B cell (primary cell): Measurements from ENCODE around the gene FCHO2. TPM values are rescaled to one million over a fixed set of nuclear protein-coding genes. Genes with fewer than 3 reads are reported as not detected.

Source experiments
- ATAC-seq: fragments of 200-7000 bp; cut with Tn5 transposase; one replicate; pipeline ENCODE4 v1.10.0; 2021; ENCODE audit warnings: low read depth, mild to moderate bottlenecking, moderate number of reproducible peaks, moderate library complexity
- CTCF ChIA-PET: fragments of 350-600 bp; sonication (Branson Sonifier 250); formaldehyde crosslinking; loops from one replicate; lab custom pipeline; 2021; ENCODE audit warnings: antibody characterized with exemption, inconsistent platforms; lab: Charles Lee
- POLR2A ChIA-PET: fragments of 350-600 bp; sonication (Branson Sonifier 250); formaldehyde crosslinking; loops from one replicate; lab custom pipeline; 2021; ENCODE audit warnings: antibody characterized with exemption; lab: Charles Lee
- DNase-seq: peaks from one replicate; pipeline ENCODE4 v3.0.0; 2013
- H2AFZ ChIP-seq: 2 replicates; pipeline ENCODE4 v1.6.1; 2012; ENCODE audit warnings: mild to moderate bottlenecking, low read depth, low read length; ENCODE audit not compliant: insufficient read depth, poor library complexity, severe bottlenecking
- H3K27ac ChIP-seq, 2 donors: 1 replicate in 1 of 2; 2 replicates in 1 of 2; pipeline ENCODE4 v1.5.1; 2012 to 2013; ENCODE audit warnings: low read length in 2 of 2, mild to moderate bottlenecking in 2 of 2, moderate library complexity in 1 of 2
- H3K27me3 ChIP-seq, 4 experiments: fragments of 200-600 bp in 1 of 4; sonication (generic) in 1 of 4; replicated peaks in 1 of 4; 1 replicate in 2 of 4; 2 replicates in 2 of 4; pipeline versions ENCODE4 v1.6.1 to v1.7.0; 2013 to 2016; ENCODE audit warnings: low read length in 3 of 4, mild to moderate bottlenecking in 2 of 4, mixed read lengths in 1 of 4, moderate library complexity in 1 of 4; ENCODE audit not compliant: insufficient read depth in 4 of 4, control insufficient read depth in 3 of 4; ENCODE audit errors: control extremely low read depth in 1 of 4
- H3K36me3 ChIP-seq, 2 experiments: replicated peaks in 1 of 2; 1 replicate in 1 of 2; 2 replicates in 1 of 2; pipeline versions ENCODE4 v1.6.1 to v1.7.1; 2013; ENCODE audit warnings: low read length in 1 of 2; ENCODE audit not compliant: insufficient read depth in 2 of 2, control insufficient read depth in 1 of 2; ENCODE audit errors: control extremely low read depth in 1 of 2, extremely low read depth in 1 of 2
- H3K4me1 ChIP-seq, 2 donors: fragments of 200-600 bp in 1 of 2; sonication (generic) in 1 of 2; 1 replicate in 1 of 2; 2 replicates in 1 of 2; pipeline versions ENCODE4 v1.5.1 to v1.6.1; 2013 to 2017; ENCODE audit warnings: low read length in 2 of 2; ENCODE audit not compliant: control insufficient read depth in 2 of 2, insufficient read depth in 2 of 2
- H3K4me2 ChIP-seq: replicated peaks from 2 replicates; pipeline ENCODE3; 2012; ENCODE audit warnings: mild to moderate bottlenecking, low read depth, low read length; ENCODE audit not compliant: poor library complexity, severe bottlenecking
- H3K4me3 ChIP-seq, 5 experiments: fragments of 200-600 bp in 1 of 5; sonication (generic) in 1 of 5; 1 replicate in 3 of 5; 2 replicates in 2 of 5; pipeline versions ENCODE4 v1.5.1 to v1.7.0; 2011 to 2016; ENCODE audit warnings: low read length in 4 of 5, mild to moderate bottlenecking in 4 of 5, low read depth in 2 of 5, control low read depth in 1 of 5, moderate library complexity in 1 of 5; ENCODE audit not compliant: insufficient read depth in 1 of 5; ENCODE audit errors: control extremely low read depth in 1 of 5, extremely low read depth in 1 of 5
- H3K79me2 ChIP-seq: fragments of 200-600 bp; sonication (generic); one replicate; pipeline ENCODE4 v1.6.0; 2016; ENCODE audit warnings: low read length; ENCODE audit not compliant: control insufficient read depth, insufficient read depth
- H3K9ac ChIP-seq: fragments of 200-600 bp; sonication (generic); 2 replicates; pipeline ENCODE4 v1.6.1; 2017; ENCODE audit warnings: mild to moderate bottlenecking, low read length, moderate library complexity
- H3K9me3 ChIP-seq, 3 donors: one replicate each; pipeline versions ENCODE4 v1.6.1 to v1.7.1; 2013; ENCODE audit warnings: low read length in 2 of 3; ENCODE audit not compliant: control insufficient read depth in 2 of 3, insufficient read depth in 1 of 3; ENCODE audit errors: control extremely low read depth in 1 of 3
- H4K20me1 ChIP-seq: 2 replicates; pipeline ENCODE4 v1.6.0; 2012; ENCODE audit warnings: mild to moderate bottlenecking, low read length; ENCODE audit not compliant: insufficient read depth, control insufficient read depth, poor library complexity, severe bottlenecking
- H3K27ac Mint-ChIP-seq: one replicate; pipeline ENCODE4 v1.8.0; 2021; ENCODE audit warnings: mixed read lengths
- H3K27me3 Mint-ChIP-seq: one replicate; pipeline ENCODE4 v1.8.0; 2021; ENCODE audit warnings: mixed read lengths
- H3K4me1 Mint-ChIP-seq: one replicate; pipeline ENCODE4 v1.8.0; 2021; ENCODE audit warnings: mixed read lengths
- H3K4me3 Mint-ChIP-seq: one replicate; pipeline ENCODE4 v1.8.0; 2021; ENCODE audit warnings: mixed read lengths
- H3K9me3 Mint-ChIP-seq: one replicate; pipeline ENCODE4 v1.8.0; 2022; ENCODE audit warnings: mixed read lengths; ENCODE audit not compliant: insufficient read depth
- CTCF ChIP-seq: fragments of 200-600 bp; IDR thresholded peaks from one replicate; pipeline ENCODE4 v1.8.0; 2022; ENCODE audit warnings: antibody characterized with exemption, mild to moderate bottlenecking
- EZH2 ChIP-seq: IDR thresholded peaks from 2 replicates; pipeline ENCODE4 v1.6.1; 2012; ENCODE audit warnings: borderline replicate concordance, low read depth, mild to moderate bottlenecking, moderate library complexity, low read length; ENCODE audit not compliant: insufficient read depth, poor library complexity, severe bottlenecking
- WGBS: methylation state at CpG from one replicate; pipeline ENCODE4 v1.1.5; 2013; ENCODE audit warnings: missing lambda C conversion rate; ENCODE audit not compliant: insufficient coverage; 5-methylcytosine and 5-hydroxymethylcytosine counted together
- intact Hi-C: fragments of 100-400 bp; cut with micrococcal nuclease; formaldehyde crosslinking; loops from one replicate; pipeline ENCODE4 v1.10.0; 2022
- polyA plus RNA-seq: library from polyadenylated mRNA; depleted of rRNA; stranded (reverse); fragments of >200 nt; gene quantifications from 2 replicates; pipeline ENCODE4 v1.2.3, GENCODE V29; 2012
- total RNA-seq, 2 donors: library from RNA; stranded (reverse); fragments of 120-200 nt in 1 of 2; gene quantifications; 1 replicate in 1 of 2; 2 replicates in 1 of 2; pipeline versions ENCODE4 v1.2.3 to v1.2.4, GENCODE V29; 2013 to 2022

The FCHO2 gene
- total and polyA plus RNA-seq, 2 donors (not counting 1 experiment from before 2014, with no cell fraction given): 1.5 to 11.0 TPM

- Histone ChIP-seq H3K9me3 (no peaks in the 10 kb centered on the region), H3K4me2 (no peak overlapping the region), H3K36me3 (no peaks in the 10 kb centered on the region), H3K9ac (no peak overlapping the region), H2AFZ (no peak overlapping the region), H3K4me1 (no peaks in the 10 kb centered on the region), H4K20me1 (no peaks in the 10 kb centered on the region), H3K79me2 (no peaks in the 10 kb centered on the region), H3K4me3 (no peak overlapping the region), H3K27me3 (no peaks in the 10 kb centered on the region), H3K27ac (no peak overlapping the region)
- no peak for DNase-seq
- POLR2A ChIA-PET: no interaction called here
- no peak overlapping the region for H3K4me3 Mint-ChIP-seq
- no peaks in the 10 kb centered on the region for H3K27me3 Mint-ChIP-seq
- intact Hi-C loops: no loop called here
- ATAC-seq: no peak
- H3K9me3 Mint-ChIP-seq: no peaks in the 10 kb centered on the region
- TF ChIP-seq CTCF (no peak), EZH2 (no peak)
- 100% methylated on average over 1 of the region's 2 CpGs for WGBS
- no peaks in the 10 kb centered on the region for H3K4me1 Mint-ChIP-seq
- CTCF ChIA-PET: no interaction called here
- H3K27ac Mint-ChIP-seq: no peak overlapping the region
Measured at GRCh38 chr5:73061593-73061992, 105.8 kb downstream of the FCHO2 start.

- DNase-seq (no peak), ATAC-seq (no peak)
- WGBS: no CpG with 5 or more reads among the region's 2 CpGs
- no peak overlapping the region for H3K27ac ChIP-seq
- H3K9me3 Mint-ChIP-seq: no peaks in the 10 kb centered on the region
- no peaks in the 10 kb centered on the region for H3K4me1 Mint-ChIP-seq
- H3K4me2 ChIP-seq: no peak overlapping the region
- no peaks in the 10 kb centered on the region for H3K4me1 ChIP-seq
- no peaks in the 10 kb centered on the region for H3K36me3 ChIP-seq
- H3K4me3 ChIP-seq: no peak overlapping the region
- H3K79me2 ChIP-seq: no peaks in the 10 kb centered on the region
- no peaks in the 10 kb centered on the region for H3K27me3 Mint-ChIP-seq
- H3K27ac Mint-ChIP-seq: no peak overlapping the region
- CTCF ChIA-PET: no interaction called here
- H3K27me3 ChIP-seq: no peaks in the 10 kb centered on the region
- no peak overlapping the region for H3K9ac ChIP-seq
- no peaks in the 10 kb centered on the region for H4K20me1 ChIP-seq
- no peak overlapping the region for H3K4me3 Mint-ChIP-seq
- no peaks in the 10 kb centered on the region for H3K9me3 ChIP-seq
- POLR2A ChIA-PET: no interaction called here
- H2AFZ ChIP-seq: no peak overlapping the region
- intact Hi-C loops: no loop called here
- TF ChIP-seq CTCF: no peak
- no peak for TF ChIP-seq EZH2
Measured at GRCh38 chr5:73066466-73066865, 110.6 kb downstream of the FCHO2 start.
